Activated CD4-positive, alpha-beta T cell treated with anti-CD3 and anti-CD28 coated beads, Interleukin-2, amount 50 U/mL, for 48 hours (primary cell): ENCODE measurements around the gene XPC.

Experiments used
- DNase-seq, 2 experiments: peaks; one replicate each; pipeline ENCODE4 v3.0.0-alpha.2; 2020

The XPC gene

GRCh38 chr3:14169871-14170270 is 8.5 kb downstream of the XPC start:
- no peak for DNase-seq

- DNase-seq: no peak
Observed at GRCh38 chr3:14169435-14169834, 9.0 kb downstream of the XPC start.

- no peak for DNase-seq
Observed at GRCh38 chr3:14166877-14167603, 11.4 kb downstream of the XPC start.

- no peak for DNase-seq
Observed at GRCh38 chr3:14162178-14162577, 16.2 kb downstream of the XPC start.

GRCh38 chr3:14161282-14161681 is 17.1 kb downstream of the XPC start:
- DNase-seq: no peak

GRCh38 chr3:14159426-14159825 is 19.0 kb downstream of the XPC start:
- no peak for DNase-seq

- DNase-seq: no peak
Observed at GRCh38 chr3:14158370-14158769, 20.0 kb downstream of the XPC start.

GRCh38 chr3:14157951-14158350 is 20.4 kb downstream of the XPC start:
- DNase-seq: no peak

- no peak for DNase-seq
Observed at GRCh38 chr3:14156843-14157561, 21.4 kb downstream of the XPC start.

GRCh38 chr3:14156201-14156600 is 22.2 kb downstream of the XPC start:
- no peak for DNase-seq

- DNase-seq: no peak
Observed at GRCh38 chr3:14154895-14155440, 23.4 kb downstream of the XPC start.

- DNase-seq: no peak
Observed at GRCh38 chr3:14154276-14154675, 24.1 kb downstream of the XPC start.

GRCh38 chr3:14153663-14154062 is 24.7 kb downstream of the XPC start:
- DNase-seq: no peak

GRCh38 chr3:14152963-14153355 is 25.4 kb downstream of the XPC start:
- DNase-seq: no peak

GRCh38 chr3:14152233-14152962 is 26.0 kb downstream of the XPC start:
- no peak for DNase-seq

- no peak for DNase-seq
Observed at GRCh38 chr3:14151471-14152083, 26.8 kb downstream of the XPC start.

GRCh38 chr3:14150491-14151230 is 27.7 kb downstream of the XPC start:
- DNase-seq: no peak

GRCh38 chr3:14150078-14150477 is 28.3 kb downstream of the XPC start:
- DNase-seq: no peak

- DNase-seq: no peak
Observed at GRCh38 chr3:14148041-14148985, 30.1 kb downstream of the XPC start.

- DNase-seq: no peak
Observed at GRCh38 chr3:14147617-14148016, 30.8 kb downstream of the XPC start.

- no peak for DNase-seq
Observed at GRCh38 chr3:14147066-14147435, 31.4 kb downstream of the XPC start.
